Panc1 (cell line): ENCODE measurements around the gene RAP2B. TPM values are rescaled to one million over a fixed set of nuclear protein-coding genes. Genes with fewer than 3 reads are reported as not detected.

Experiments
- ATAC-seq: fragments of 200-7000 bp; cut with Tn5 transposase; 2 replicates; pipeline ENCODE4 v1.9.1; 2020; ENCODE audit warnings: mild to moderate bottlenecking, moderate library complexity
- BruUV-seq: library from RNA; stranded (reverse); fragments of 400-500 nt; replicated peaks from 2 replicates; lab custom pipeline; 2021; lab: Mats Ljungman, UMichigan
- CTCF ChIA-PET: fragments of 300-600 bp; sonication (Branson Sonifier 250); formaldehyde crosslinking; loops from one replicate; lab custom pipeline; 2022; ENCODE audit warnings: antibody characterized with exemption; lab: Charles Lee
- POLR2A ChIA-PET: fragments of 300-600 bp; sonication (Branson Sonifier 250); formaldehyde crosslinking; loops from one replicate; lab custom pipeline; 2022; ENCODE audit warnings: antibody characterized with exemption; lab: Charles Lee
- DNase-seq: peaks from one replicate; pipeline ENCODE4 v3.0.0-alpha.2; 2010; ENCODE audit warnings: low read depth, low spot score
- H3K27ac ChIP-seq: 2 replicates; pipeline ENCODE4 v1.5.1; 2011; ENCODE audit warnings: mild to moderate bottlenecking, low read length, inconsistent platforms
- H3K27me3 ChIP-seq: fragments of 200-500 bp; sonication (Bioruptor generic); 2 replicates; pipeline ENCODE4 v1.6.0; 2014; ENCODE audit warnings: low read length, inconsistent platforms; ENCODE audit not compliant: control insufficient read depth, insufficient read depth
- H3K36me3 ChIP-seq: fragments of 200-500 bp; sonication (Bioruptor generic); 2 replicates; pipeline ENCODE4 v1.5.1; 2014; ENCODE audit warnings: inconsistent platforms, mild to moderate bottlenecking, low read length, moderate library complexity; ENCODE audit not compliant: control insufficient read depth, insufficient read depth
- H3K4me1 ChIP-seq: 2 replicates; pipeline ENCODE4 v1.5.1; 2011; ENCODE audit warnings: inconsistent platforms, mild to moderate bottlenecking, low read length, moderate library complexity; ENCODE audit not compliant: control insufficient read depth, insufficient read depth
- H3K4me3 ChIP-seq, 2 experiments: 2 replicates each; pipeline ENCODE4 v1.5.1; 2011 to 2012; ENCODE audit warnings: low read depth in 2 of 2, low read length in 2 of 2, mild to moderate bottlenecking in 2 of 2, inconsistent platforms in 1 of 2, moderate library complexity in 1 of 2
- H3K9me3 ChIP-seq: fragments of 200-500 bp; sonication (Bioruptor generic); 2 replicates; pipeline ENCODE4 v1.5.1; 2014; ENCODE audit warnings: low read depth, mild to moderate bottlenecking, inconsistent platforms, low read length, moderate library complexity; ENCODE audit not compliant: control insufficient read depth, insufficient read depth
- CTCF ChIP-seq: fragments of 450-650 bp; IDR thresholded peaks from 2 replicates; pipeline ENCODE4 v1.5.1; 2017; ENCODE audit warnings: mild to moderate bottlenecking
- POLR2AphosphoS5 ChIP-seq: IDR thresholded peaks from 2 replicates; pipeline ENCODE4 v1.6.1; 2012; ENCODE audit warnings: mild to moderate bottlenecking, low read depth, low read length, moderate library complexity
- SIN3A ChIP-seq: IDR thresholded peaks from 2 replicates; pipeline ENCODE4 v1.6.1; 2012; ENCODE audit warnings: low read depth, mild to moderate bottlenecking, low read length, moderate library complexity, borderline replicate concordance; ENCODE audit not compliant: insufficient read depth
- TCF7L2 ChIP-seq: IDR thresholded peaks from 2 replicates; pipeline ENCODE4 v1.6.1; 2011; ENCODE audit warnings: mild to moderate bottlenecking, low read depth, low read length, inconsistent platforms
- in situ Hi-C: cut with HindIII; loops from 2 replicates; pipeline ENCODE4 v1.10.0; 2016; ENCODE audit warnings: low sequenced_read_pairs, low pct_unique_long_range_greater_than_20kb
- intact Hi-C: fragments of 100-400 bp; cut with micrococcal nuclease; formaldehyde crosslinking; loops from one replicate; pipeline ENCODE4 v1.10.0; 2022; ENCODE audit not compliant: unreplicated experiment
- total RNA-seq: library from RNA; stranded (reverse); gene quantifications from one replicate; pipeline ENCODE4 v1.2.1, GENCODE V29; 2021; ENCODE audit not compliant: unreplicated experiment
- TF ChIP-seq, protein P1 (sequence below), 2 experiments: IDR thresholded peaks; 2 replicates each; pipeline ENCODE4 v1.6.1; 2011 to 2012; ENCODE audit warnings: low read depth in 2 of 2, control low read depth in 1 of 2, low read length in 1 of 2, mild to moderate bottlenecking in 1 of 2, moderate library complexity in 1 of 2; ENCODE audit not compliant: insufficient read depth in 1 of 2

RAP2B gene
- total RNA-seq, 1 experiment from 2014 or later, result 14.7 TPM

- Histone ChIP-seq H3K4me3 (peak overlapping the region in 1 of 2 experiments; percentile 6; a peak in 1 of 4 replicates), H3K27me3 (no peaks in the 10 kb centered on the region), H3K9me3 (no peaks in the 10 kb centered on the region), H3K4me1 (peaks cover 26% of the 10 kb centered on the region), H3K27ac (peak overlapping the region; percentile 76), H3K36me3 (no peaks in the 10 kb centered on the region)
- ATAC-seq (peak; percentile 83), DNase-seq (peak; percentile 99)
- no TSS peak for BruUV-seq
- intact Hi-C loops, result no loop called here
- in situ Hi-C loops, result no loop called here
- 0 out of 2 replicates have a peak, but pooled peaks have one; percentile 20 for TF ChIP-seq POLR2AphosphoS5
- TF ChIP-seq, protein P1, sequence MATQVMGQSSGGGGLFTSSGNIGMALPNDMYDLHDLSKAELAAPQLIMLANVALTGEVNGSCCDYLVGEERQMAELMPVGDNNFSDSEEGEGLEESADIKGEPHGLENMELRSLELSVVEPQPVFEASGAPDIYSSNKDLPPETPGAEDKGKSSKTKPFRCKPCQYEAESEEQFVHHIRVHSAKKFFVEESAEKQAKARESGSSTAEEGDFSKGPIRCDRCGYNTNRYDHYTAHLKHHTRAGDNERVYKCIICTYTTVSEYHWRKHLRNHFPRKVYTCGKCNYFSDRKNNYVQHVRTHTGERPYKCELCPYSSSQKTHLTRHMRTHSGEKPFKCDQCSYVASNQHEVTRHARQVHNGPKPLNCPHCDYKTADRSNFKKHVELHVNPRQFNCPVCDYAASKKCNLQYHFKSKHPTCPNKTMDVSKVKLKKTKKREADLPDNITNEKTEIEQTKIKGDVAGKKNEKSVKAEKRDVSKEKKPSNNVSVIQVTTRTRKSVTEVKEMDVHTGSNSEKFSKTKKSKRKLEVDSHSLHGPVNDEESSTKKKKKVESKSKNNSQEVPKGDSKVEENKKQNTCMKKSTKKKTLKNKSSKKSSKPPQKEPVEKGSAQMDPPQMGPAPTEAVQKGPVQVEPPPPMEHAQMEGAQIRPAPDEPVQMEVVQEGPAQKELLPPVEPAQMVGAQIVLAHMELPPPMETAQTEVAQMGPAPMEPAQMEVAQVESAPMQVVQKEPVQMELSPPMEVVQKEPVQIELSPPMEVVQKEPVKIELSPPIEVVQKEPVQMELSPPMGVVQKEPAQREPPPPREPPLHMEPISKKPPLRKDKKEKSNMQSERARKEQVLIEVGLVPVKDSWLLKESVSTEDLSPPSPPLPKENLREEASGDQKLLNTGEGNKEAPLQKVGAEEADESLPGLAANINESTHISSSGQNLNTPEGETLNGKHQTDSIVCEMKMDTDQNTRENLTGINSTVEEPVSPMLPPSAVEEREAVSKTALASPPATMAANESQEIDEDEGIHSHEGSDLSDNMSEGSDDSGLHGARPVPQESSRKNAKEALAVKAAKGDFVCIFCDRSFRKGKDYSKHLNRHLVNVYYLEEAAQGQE (IDR thresholded peaks at IDR 0.05; ENCODE audit: insufficient read depth in 1 of 2, low read depth in 2 of 2, low read length in 1 of 2), result no peak
- ChIA-PET CTCF (no interaction called here), POLR2A (no interaction called here)
Measured at GRCh38 chr3:153138276-153139210, 23.5 kb upstream of the RAP2B start.

DNA sequence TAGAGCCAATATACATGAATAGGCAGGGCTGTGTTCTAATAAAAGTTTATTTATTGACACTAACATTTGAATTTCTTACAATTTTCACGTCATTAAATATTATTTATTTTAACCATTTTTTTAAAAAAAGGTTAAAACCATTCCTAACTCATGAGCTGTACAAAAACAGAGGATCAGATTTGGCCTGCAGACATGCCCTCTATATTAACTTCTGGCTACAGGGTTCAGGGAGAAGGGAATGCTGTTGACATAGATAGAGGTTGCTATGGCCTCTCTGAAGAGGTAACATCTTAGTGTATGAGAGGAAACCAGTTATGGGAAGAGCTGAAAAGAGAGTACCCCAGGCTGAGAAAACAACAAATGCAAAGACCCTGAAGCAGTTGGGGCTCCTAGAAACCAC is 19.1 kb upstream of the RAP2B start:
- Histone ChIP-seq H3K27me3 (no peaks in the 10 kb centered on the region), H3K36me3 (no peaks in the 10 kb centered on the region), H3K4me1 (peaks cover 26% of the 10 kb centered on the region), H3K4me3 (no peak overlapping the region), H3K9me3 (no peaks in the 10 kb centered on the region), H3K27ac (0 out of 2 replicates have a peak overlapping the region, but pooled peaks have one; percentile 17)
- no peak for ATAC-seq
- CTCF ChIA-PET, result interaction anchor here (0.6 kb wide), 1 partner anchor 33 kb away, joined by 4 read pairs; no protein-coding TSS in a partner anchor
- intact Hi-C loops (no loop called here), in situ Hi-C loops (no loop called here)
- POLR2A ChIA-PET, result no interaction called here
- TF ChIP-seq SIN3A, result no peak
- no peak for TF ChIP-seq POLR2AphosphoS5
- no peak for TF ChIP-seq TCF7L2
- TF ChIP-seq, protein P1 (IDR thresholded peaks at IDR 0.05; ENCODE audit: insufficient read depth in 1 of 2, low read depth in 2 of 2, low read length in 1 of 2), result no peak
- no peak for TF ChIP-seq CTCF
- no TSS peak for BruUV-seq
- DNase-seq, result no peak
